ENCODE data around the gene NXNL1.

Gene NXNL1

DNA sequence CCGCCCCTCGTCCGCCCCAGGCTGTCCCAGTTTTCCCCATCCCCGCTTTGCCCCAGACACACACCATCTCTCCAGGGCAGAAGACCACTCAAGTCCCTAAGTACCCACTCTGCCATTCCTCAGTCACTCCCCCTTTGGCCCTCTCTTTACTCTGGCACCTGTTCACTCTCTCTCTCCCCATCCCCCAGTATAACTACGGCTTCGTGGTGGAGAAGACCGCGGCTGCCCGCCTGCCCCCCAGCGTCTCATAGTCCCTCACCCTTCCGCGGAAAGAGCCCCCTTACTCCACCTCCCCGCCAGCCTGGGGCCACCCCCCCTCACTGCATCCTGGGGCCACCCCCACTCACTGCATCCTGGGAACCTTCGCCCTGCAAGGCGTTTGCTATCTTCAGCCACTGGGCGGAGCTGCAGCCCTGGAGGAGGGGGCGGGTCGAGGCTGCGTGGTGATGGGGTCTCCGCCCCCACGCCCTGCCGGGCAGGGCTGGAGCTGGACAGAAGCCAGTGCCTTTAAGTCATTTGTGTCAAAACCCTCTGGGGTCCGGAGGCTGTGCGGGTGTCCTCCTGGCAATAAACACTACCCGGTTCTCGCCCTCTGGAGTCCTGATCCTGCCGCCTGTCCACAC lies 35.9 kb downstream of the NXNL1 start:
- no peak overlapping the region for H3K4me3 ChIP-seq
- TF ChIP-seq, protein P1, sequence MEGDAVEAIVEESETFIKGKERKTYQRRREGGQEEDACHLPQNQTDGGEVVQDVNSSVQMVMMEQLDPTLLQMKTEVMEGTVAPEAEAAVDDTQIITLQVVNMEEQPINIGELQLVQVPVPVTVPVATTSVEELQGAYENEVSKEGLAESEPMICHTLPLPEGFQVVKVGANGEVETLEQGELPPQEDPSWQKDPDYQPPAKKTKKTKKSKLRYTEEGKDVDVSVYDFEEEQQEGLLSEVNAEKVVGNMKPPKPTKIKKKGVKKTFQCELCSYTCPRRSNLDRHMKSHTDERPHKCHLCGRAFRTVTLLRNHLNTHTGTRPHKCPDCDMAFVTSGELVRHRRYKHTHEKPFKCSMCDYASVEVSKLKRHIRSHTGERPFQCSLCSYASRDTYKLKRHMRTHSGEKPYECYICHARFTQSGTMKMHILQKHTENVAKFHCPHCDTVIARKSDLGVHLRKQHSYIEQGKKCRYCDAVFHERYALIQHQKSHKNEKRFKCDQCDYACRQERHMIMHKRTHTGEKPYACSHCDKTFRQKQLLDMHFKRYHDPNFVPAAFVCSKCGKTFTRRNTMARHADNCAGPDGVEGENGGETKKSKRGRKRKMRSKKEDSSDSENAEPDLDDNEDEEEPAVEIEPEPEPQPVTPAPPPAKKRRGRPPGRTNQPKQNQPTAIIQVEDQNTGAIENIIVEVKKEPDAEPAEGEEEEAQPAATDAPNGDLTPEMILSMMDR (IDR thresholded peaks at IDR 0.05): no peak

DNA sequence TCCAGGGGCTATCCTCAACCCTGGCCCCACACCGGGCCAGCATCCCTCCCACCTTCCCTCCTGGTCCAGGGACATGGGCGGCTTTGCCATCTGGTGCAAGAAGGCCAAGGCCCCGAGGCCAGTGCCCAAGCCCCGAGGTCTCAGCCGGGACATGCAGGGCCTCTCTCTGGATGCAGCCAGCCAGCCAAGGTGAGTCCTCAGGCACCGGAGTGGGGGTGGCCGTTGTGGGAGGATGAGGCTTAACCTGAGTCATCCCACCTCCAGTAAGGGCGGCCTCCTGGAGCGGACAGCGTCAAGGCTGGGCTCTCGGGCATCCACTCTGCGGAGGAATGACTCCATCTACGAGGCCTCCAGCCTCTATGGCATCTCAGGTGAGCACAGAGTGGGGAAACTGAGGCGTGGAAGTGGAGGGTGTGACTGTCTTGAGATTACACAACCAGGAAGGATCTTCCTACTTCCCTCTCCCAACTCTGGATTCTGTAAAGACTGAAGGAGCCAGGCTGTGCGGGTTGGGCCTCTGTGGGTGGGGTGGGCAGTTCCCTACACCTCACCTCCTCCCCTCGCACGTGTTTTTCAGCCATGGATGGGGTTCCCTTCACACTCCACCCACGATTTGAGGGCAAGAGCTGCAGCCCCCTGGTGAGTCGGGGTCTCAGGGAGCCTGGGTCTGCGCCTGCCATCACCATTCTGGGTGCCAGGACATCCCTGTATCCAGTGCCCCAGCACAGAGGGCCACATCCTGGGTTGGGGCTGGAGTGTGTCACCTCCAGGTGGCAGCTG lies 37.1 kb downstream of the NXNL1 start:
- TF ChIP-seq, protein P1 (IDR thresholded peaks at IDR 0.05): no peak
- Histone ChIP-seq H3K4me3 (no peak overlapping the region), H3K27ac (no peak overlapping the region)
- no peak for DNase-seq (ENCODE audit: low spot score)

More for the DNA sequence above, 35.9 kb downstream of the NXNL1 start:
- H3K27ac ChIP-seq: no peak overlapping the region
- DNase-seq (ENCODE audit: low spot score): no peak

DNA sequence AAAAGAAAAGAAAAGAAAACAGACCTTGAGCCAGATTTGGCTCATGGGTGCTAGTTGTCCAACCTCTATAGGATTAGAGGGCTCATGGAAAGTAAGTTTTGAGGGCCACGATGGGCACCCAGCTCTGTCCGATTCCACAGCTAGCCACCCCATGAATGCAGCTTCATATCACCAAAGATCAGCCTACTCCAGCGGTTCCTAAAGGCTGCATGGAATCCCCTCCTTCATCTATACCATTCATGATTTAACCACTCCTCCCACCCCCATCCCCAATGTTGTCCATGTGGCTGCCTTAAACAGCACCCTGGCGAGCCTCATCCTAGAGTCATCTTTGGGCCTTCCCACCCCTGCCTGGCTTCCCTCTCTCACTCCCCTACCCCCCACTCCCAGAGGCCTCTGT lies 38.8 kb downstream of the NXNL1 start:
- Histone ChIP-seq H3K4me3 (no peak overlapping the region), H3K27ac (no peak overlapping the region)
- TF ChIP-seq, protein P1 (IDR thresholded peaks at IDR 0.05): no peak
- DNase-seq (ENCODE audit: low spot score): no peak

DNA sequence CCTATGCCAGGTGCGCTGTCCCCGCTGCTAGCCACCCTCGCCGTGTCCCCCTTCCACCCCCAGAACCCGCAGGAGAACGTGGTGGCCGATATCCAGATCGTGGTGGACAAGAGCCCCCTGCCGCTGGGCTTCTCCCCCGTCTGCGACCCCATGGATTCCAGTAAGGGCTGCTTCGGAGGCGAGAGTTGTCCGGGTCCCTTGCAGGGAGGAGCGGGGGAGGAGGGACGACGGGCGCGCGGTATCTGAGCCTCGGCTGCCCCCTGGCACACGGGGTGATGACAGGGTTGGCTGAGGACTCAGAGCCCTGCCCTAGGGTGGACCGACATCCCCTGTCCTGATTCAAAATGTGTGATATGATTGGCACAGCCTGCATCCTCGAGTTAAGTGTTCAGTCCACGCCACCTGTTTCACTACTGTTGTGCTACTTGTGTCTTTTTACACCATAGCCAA lies 40.2 kb downstream of the NXNL1 start:
- Histone ChIP-seq H3K4me3 (peak overlapping the region; percentile 95), H3K27ac (peak overlapping the region; percentile 54 to 82)
- TF ChIP-seq, protein P1 (IDR thresholded peaks at IDR 0.05): no peak
- DNase-seq (ENCODE audit: low spot score): no peak

DNA sequence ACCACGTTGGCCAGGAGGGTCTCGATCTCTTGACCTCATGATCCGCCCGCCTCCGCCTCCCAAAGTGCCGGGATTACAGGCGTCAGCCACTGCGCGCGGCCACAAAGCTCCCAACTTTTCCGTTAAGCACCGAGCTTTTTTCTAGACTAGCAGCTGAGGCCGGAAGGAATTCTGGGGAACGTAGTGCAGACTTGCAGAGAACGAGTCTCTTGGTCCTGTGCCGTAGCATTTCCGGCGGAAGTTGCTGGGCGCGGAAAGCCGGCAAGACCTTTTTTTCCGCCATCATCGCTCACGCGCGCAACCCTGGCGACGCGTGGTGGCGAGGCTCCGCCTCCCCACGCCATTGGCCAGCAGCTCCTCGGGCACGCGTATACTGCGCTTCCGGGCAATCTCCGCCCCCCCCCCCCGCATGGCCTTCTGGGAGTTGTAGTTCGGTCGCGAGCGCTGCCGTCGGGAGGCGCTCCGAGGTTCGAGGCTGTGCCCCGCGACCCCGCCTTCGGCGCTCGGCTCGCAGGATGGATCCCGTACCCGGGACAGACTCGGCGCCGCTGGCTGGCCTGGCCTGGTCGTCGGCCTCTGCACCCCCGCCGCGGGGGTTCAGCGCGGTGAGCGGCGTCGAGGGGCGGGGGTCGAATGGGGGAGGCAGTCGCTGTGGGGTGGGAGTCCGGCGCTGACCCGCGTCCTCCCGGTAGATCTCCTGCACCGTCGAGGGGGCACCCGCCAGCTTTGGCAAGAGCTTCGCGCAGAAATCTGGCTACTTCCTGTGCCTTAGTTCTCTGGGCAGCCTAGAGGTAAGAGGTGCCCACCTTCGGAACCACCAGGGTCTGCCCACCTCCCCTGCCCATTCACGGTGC lies 40.9 kb downstream of the NXNL1 start, which contains the start of gene MVB12A:
MVB12A (plus strand) TSS at position 427 of the 854 bp plus-strand sequence; CDS start at position 516, 89 bp downstream.
- TF ChIP-seq, protein P1 (IDR thresholded peaks at IDR 0.05): no peak
- peak within 1 kb of the TSS; percentile 61 to 87 for H3K27ac ChIP-seq
- DNase-seq (ENCODE audit: low spot score): peak; percentile 99

DNA sequence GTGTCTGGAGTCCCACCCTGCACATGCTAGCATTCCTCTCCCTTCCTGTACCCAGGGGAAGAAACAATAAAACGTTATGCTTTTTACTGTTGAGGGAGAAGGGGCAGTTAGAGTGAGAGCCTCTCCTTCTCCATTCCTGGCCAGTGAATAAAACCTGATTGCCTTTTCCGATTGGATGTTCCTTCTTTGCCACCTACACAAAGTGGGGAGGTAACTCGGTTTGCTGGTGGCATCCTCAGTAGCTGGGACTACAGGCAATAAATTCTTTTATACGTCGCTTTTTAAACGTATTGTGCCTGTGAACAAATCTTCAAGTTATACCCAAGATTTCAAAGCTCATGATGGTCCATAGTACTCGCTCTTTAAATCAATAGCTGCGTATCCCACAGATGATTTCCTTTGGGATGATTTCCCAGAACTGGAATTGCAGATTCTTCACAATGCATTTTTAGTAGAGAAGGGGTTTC lies 41.5 kb downstream of the NXNL1 start:
- peak overlapping the region; percentile 61 to 87 for H3K27ac ChIP-seq
- TF ChIP-seq, protein P1 (IDR thresholded peaks at IDR 0.05): no peak
- DNase-seq (ENCODE audit: low spot score): no peak
- peak overlapping the region; percentile 95 for H3K4me3 ChIP-seq

More for the DNA sequence above, 40.9 kb downstream of the NXNL1 start, which contains the start of gene MVB12A:
- peak within 1 kb of the TSS; percentile 95 for H3K4me3 ChIP-seq
